ENCODE results near the gene CHST15. TPM values are rescaled to one million over a fixed set of nuclear protein-coding genes. Genes with fewer than 3 reads are reported as not detected.

Gene CHST15
- total and polyA plus RNA-seq, 2 of the 4 experiments (the other 2 are of a cell fraction) = 0.14 to 0.18 TPM

- Histone ChIP-seq H2BK5ac (ENCODE audit: low read depth, low read length, poor library complexity, severe bottlenecking) (peak overlapping the region; percentile 89), H3K27ac (ENCODE audit: insufficient read depth, low read length) (no peak overlapping the region), H2AK9ac (replicated peaks; ENCODE audit: low read depth, low read length, poor library complexity) (no peak overlapping the region), H4K20me1 (ENCODE audit: insufficient read depth, low read length) (no peaks in the 10 kb centered on the region), H2BK120ac (ENCODE audit: low read depth, low read length) (no peak overlapping the region), H3K9ac (ENCODE audit: low read depth, low read length) (no peak overlapping the region), H3K4me1 (ENCODE audit: control insufficient read depth, insufficient read depth, low read length) (no peaks in the 10 kb centered on the region), H3K9me3 (ENCODE audit: control insufficient read depth, insufficient read depth, low read length) (peaks cover 4% of the 10 kb centered on the region), H3K9me1 (ENCODE audit: insufficient read depth, low read length) (no peaks in the 10 kb centered on the region), H4K91ac (ENCODE audit: insufficient read depth, low read depth, low read length) (no peak overlapping the region), H3K56ac (ENCODE audit: extremely low read depth, insufficient read depth, low read length) (no peak overlapping the region), H3K14ac (replicated peaks; ENCODE audit: low read depth, low read length) (no peak overlapping the region), H3K27me3 (ENCODE audit: control insufficient read depth, insufficient read depth, low read length) (no peaks in the 10 kb centered on the region; the same call in 1 of the 2 replicates), H4K5ac (ENCODE audit: low read depth, low read length) (no peak overlapping the region), H3K4ac (ENCODE audit: low read depth, low read length) (no peak overlapping the region), H3K79me1 (ENCODE audit: low read depth in 1 of 2, low read length in 2 of 2) (no peaks in the 10 kb centered on the region), H2BK15ac (ENCODE audit: low read depth, low read length) (no peak overlapping the region), H2AK5ac (ENCODE audit: low read depth, low read length) (no peak overlapping the region), H2BK20ac (ENCODE audit: low read depth, low read length) (no peak overlapping the region), H3K4me3 (ENCODE audit: insufficient read depth, low read depth, low read length) (no peak overlapping the region), H2AFZ (replicated peaks; ENCODE audit: low read length, poor library complexity) (no peak overlapping the region), H4K8ac (ENCODE audit: low read depth in 2 of 2, low read length in 2 of 2) (no peak overlapping the region), H3K23ac (ENCODE audit: low read depth, low read length) (no peak overlapping the region), H3K36me3 (ENCODE audit: control insufficient read depth, insufficient read depth, low read length) (no peaks in the 10 kb centered on the region), H3K18ac (ENCODE audit: low read depth, low read length) (no peak overlapping the region), H3K4me2 (ENCODE audit: low read depth, low read length) (no peak overlapping the region)
- dilution Hi-C loops (cut with HindIII; ENCODE audit: low sequenced_read_pairs, unreplicated experiment) (no loop called here), in situ Hi-C loops (cut with MboI; ENCODE audit: low sequenced_read_pairs) (no loop called here), intact Hi-C loops (cut with micrococcal nuclease) (no loop called here)
- WGBS, 2 experiments (ENCODE audit: extremely low coverage in 2 of 2, insufficient read length in 1 of 2) = 43% methylated on average over 4 of the region's 11 CpGs; no CpG with 5 or more reads in 1 of the 2 experiments
- CTCF ChIA-PET = no interaction called here
- TF ChIP-seq USF2 (IDR thresholded peaks at IDR 0.05; ENCODE audit: low read depth, low read length) = no peak
- no peak for TF ChIP-seq CTCF (conservative IDR thresholded peaks at IDR 0.05; ENCODE audit: low read depth, low read length)
- TF ChIP-seq, protein P1, sequence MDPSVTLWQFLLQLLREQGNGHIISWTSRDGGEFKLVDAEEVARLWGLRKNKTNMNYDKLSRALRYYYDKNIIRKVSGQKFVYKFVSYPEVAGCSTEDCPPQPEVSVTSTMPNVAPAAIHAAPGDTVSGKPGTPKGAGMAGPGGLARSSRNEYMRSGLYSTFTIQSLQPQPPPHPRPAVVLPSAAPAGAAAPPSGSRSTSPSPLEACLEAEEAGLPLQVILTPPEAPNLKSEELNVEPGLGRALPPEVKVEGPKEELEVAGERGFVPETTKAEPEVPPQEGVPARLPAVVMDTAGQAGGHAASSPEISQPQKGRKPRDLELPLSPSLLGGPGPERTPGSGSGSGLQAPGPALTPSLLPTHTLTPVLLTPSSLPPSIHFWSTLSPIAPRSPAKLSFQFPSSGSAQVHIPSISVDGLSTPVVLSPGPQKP (IDR thresholded peaks at IDR 0.05; ENCODE audit: borderline replicate concordance, low read depth, low read length) = no peak
- no peak for TF ChIP-seq MAFK (IDR thresholded peaks at IDR 0.05; ENCODE audit: low read depth, low read length)
- no peak for TF ChIP-seq BHLHE40 (IDR thresholded peaks at IDR 0.05; ENCODE audit: low read depth, low read length)
- TF ChIP-seq MXI1 (IDR thresholded peaks at IDR 0.05; ENCODE audit: borderline replicate concordance, low read depth, low read length) = no peak
- TF ChIP-seq NFE2L2 (IDR thresholded peaks at IDR 0.05; ENCODE audit: low read depth, low read length) = no peak
- no peak for TF ChIP-seq FOS (IDR thresholded peaks at IDR 0.05; ENCODE audit: low read depth, low read length)
- no peak for TF ChIP-seq CHD1 (IDR thresholded peaks at IDR 0.05; ENCODE audit: low read depth, low read length)
- no peak for TF ChIP-seq CEBPB (IDR thresholded peaks at IDR 0.05; ENCODE audit: low read depth, low read length)
- no peak for TF ChIP-seq SMC3 (IDR thresholded peaks at IDR 0.05; ENCODE audit: low read depth, low read length)
- TF ChIP-seq POLR2A (IDR thresholded peaks at IDR 0.05; ENCODE audit: low read depth, low read length) = no peak
- TF ChIP-seq RAD21 (IDR thresholded peaks at IDR 0.05; ENCODE audit: low read length) = no peak
- no peak for TF ChIP-seq RCOR1 (IDR thresholded peaks at IDR 0.05; ENCODE audit: insufficient replicate concordance, low read length)
- TF ChIP-seq MAZ (IDR thresholded peaks at IDR 0.05; ENCODE audit: borderline replicate concordance, low read depth, low read length) = no peak
- TF ChIP-seq RFX5 (IDR thresholded peaks at IDR 0.05; ENCODE audit: low read depth, low read length) = no peak
- ATAC-seq (ENCODE audit: low read depth) (no peak), DNase-seq (no peak)
- BruUV-seq (replicated peaks) = no TSS peak
- POLR2A ChIA-PET (ENCODE audit: unreplicated experiment) = interaction anchor here (0.6 kb wide), 1 partner anchor 415 kb away, joined by 3 read pairs; no protein-coding TSS in a partner anchor
Observed at GRCh38 chr10:124119946-124120345, 26.5 kb upstream of the CHST15 start.

All from IMR-90 (cell line).